Peyer's patch (tissue), 4 donors: ENCODE data around the gene YIPF6. TPM values are rescaled to one million over a fixed set of nuclear protein-coding genes. Genes with fewer than 3 reads are reported as not detected.

ENCODE experiments used
- DNase-seq, 3 donors: peaks; one replicate each; pipeline ENCODE4 v3.0.0-alpha.2; 2017 to 2019
- H3K27ac ChIP-seq, 4 donors: fragments of 200-600 bp; sonication (generic); one replicate each; pipeline ENCODE4 v1.5.1; 2016 to 2019
- H3K27me3 ChIP-seq, 2 donors: fragments of 200-600 bp; sonication (generic); one replicate each; pipeline ENCODE4 v1.5.1; 2019
- H3K36me3 ChIP-seq, 3 donors: fragments of 200-600 bp; sonication (generic); one replicate each; pipeline ENCODE4 v1.5.1; 2016 to 2019
- H3K4me1 ChIP-seq, 4 donors: fragments of 200-600 bp; sonication (generic); one replicate each; pipeline ENCODE4 v1.5.1; 2016 to 2019
- H3K4me3 ChIP-seq, 4 donors: fragments of 200-600 bp; sonication (generic); 1 replicate in 3 of 4; 2 replicates in 1 of 4; pipeline ENCODE4 v1.5.1; 2016 to 2019; ENCODE audit warnings: mild to moderate bottlenecking in 1 of 4
- H3K9me3 ChIP-seq, 4 donors: fragments of 200-600 bp; sonication (generic); one replicate each; pipeline ENCODE4 v1.5.1; 2016 to 2019; ENCODE audit warnings: mild to moderate bottlenecking in 1 of 4
- POLR2A ChIP-seq, 2 donors: fragments of 450-650 bp; IDR thresholded peaks; one replicate each; pipeline ENCODE4 v1.5.1; 2017; ENCODE audit warnings: antibody characterized with exemption in 2 of 2, mild to moderate bottlenecking in 2 of 2, moderate library complexity in 2 of 2
- small RNA-seq, 2 donors: library from RNA; depleted of rRNA; stranded (forward); fragments of <200 nt; gene quantifications; one replicate each; pipeline ENCODE3, GENCODE V24; 2016
- total RNA-seq, 4 donors: library from RNA; depleted of rRNA; stranded (reverse); fragments of >200 nt; gene quantifications; one replicate each; pipeline ENCODE4 v1.1.0, GENCODE V29; 2016
- TF ChIP-seq, protein P1 (sequence below), 6 experiments: fragments of 450-650 bp in 4 of 6; fragments of 200-600 bp in 2 of 6; sonication (generic) in 1 of 6; IDR thresholded peaks; one replicate each; pipeline ENCODE4 v1.5.1; 2017 to 2019; ENCODE audit warnings: antibody characterized with exemption in 6 of 6, mild to moderate bottlenecking in 3 of 6, moderate library complexity in 1 of 6

YIPF6 gene
- total RNA-seq, 4 donors from 2014 or later: 22.6 to 24.8 (median 23.9) TPM

DNA sequence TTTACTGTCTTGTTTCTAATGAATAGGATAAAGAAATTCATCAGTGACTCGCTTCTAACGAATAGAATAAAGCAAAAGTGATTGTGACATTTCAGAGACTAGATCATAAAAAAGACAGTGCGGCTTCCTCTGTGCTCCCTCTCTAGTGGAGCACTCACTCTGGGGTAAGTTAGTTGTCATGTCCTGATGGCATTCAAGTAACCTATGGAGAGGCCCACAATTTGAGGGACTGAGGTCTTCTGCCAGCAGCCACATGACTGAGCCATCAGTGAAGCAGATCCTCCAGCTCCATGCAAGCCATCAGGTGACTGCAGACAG, 72.4 kb downstream of the YIPF6 start:
- no peaks in the 10 kb centered on the region for H3K36me3 ChIP-seq
- no peak overlapping the region for H3K27ac ChIP-seq
- no peaks in the 10 kb centered on the region for H3K4me1 ChIP-seq
- DNase-seq: no peak
- no peak overlapping the region for H3K4me3 ChIP-seq
- no peaks in the 10 kb centered on the region for H3K9me3 ChIP-seq
- H3K27me3 ChIP-seq: no peaks in the 10 kb centered on the region
- TF ChIP-seq, protein P1, sequence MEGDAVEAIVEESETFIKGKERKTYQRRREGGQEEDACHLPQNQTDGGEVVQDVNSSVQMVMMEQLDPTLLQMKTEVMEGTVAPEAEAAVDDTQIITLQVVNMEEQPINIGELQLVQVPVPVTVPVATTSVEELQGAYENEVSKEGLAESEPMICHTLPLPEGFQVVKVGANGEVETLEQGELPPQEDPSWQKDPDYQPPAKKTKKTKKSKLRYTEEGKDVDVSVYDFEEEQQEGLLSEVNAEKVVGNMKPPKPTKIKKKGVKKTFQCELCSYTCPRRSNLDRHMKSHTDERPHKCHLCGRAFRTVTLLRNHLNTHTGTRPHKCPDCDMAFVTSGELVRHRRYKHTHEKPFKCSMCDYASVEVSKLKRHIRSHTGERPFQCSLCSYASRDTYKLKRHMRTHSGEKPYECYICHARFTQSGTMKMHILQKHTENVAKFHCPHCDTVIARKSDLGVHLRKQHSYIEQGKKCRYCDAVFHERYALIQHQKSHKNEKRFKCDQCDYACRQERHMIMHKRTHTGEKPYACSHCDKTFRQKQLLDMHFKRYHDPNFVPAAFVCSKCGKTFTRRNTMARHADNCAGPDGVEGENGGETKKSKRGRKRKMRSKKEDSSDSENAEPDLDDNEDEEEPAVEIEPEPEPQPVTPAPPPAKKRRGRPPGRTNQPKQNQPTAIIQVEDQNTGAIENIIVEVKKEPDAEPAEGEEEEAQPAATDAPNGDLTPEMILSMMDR (IDR thresholded peaks at IDR 0.05): no peak
- no peak for TF ChIP-seq POLR2A (IDR thresholded peaks at IDR 0.05)

DNA sequence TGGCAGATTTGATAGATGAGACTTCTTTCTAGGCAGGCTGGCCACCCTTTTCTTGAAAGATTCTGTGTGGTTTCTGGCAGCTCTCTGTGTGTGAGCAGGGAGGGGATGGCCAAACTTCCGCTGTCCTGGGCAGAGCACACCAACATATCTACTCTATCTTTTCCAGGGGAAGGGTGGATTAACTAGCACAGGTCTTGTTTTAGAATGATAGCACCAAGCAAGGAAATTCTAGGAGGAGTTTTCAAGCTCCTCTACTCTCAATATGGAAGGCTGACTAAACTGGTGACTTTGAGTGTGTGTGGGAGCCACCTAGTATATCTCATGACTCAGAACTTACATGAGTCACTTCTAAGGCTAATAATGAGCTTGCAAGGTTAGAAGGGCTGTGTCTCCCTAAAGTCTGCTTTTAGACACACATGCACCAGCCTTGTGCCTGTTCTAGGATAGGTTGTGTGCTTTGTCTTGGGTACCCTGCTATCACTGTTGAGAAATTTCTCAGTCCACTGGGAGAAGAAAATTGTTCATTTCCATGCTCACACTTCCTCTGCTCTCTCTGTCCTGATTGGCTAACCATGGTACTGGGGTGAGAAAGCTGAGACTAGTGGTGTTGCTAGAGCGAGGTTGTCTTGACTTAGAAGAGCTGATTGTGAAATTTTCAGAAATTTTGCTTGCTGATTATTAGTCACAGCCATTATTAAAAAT, 72.9 kb downstream of the YIPF6 start:
- no peaks in the 10 kb centered on the region for H3K4me1 ChIP-seq
- no peak overlapping the region for H3K27ac ChIP-seq
- H3K27me3 ChIP-seq: no peaks in the 10 kb centered on the region
- no peak overlapping the region for H3K4me3 ChIP-seq
- DNase-seq: no peak
- H3K36me3 ChIP-seq: no peaks in the 10 kb centered on the region
- TF ChIP-seq POLR2A (IDR thresholded peaks at IDR 0.05): no peak
- TF ChIP-seq, protein P1 (IDR thresholded peaks at IDR 0.05): no peak
- H3K9me3 ChIP-seq: no peaks in the 10 kb centered on the region

DNA sequence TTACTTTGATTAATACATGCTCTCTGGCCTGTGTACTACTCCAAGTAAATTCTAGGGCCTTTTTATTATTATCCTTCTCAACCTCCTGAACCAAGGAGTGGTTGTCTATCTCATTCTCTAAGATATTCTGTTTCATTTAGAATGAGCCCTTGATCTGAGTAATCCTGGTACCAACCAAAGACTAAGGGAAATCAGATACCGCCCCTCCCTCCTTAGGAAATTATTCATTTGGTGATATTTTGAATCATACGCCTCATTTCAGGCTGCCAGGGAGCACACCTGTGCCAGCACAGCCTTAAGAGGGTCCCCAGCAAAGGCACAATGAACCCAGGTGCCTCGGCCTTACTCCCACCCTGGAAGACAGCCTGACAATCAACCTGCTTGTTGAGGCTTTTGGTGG, 75.4 kb downstream of the YIPF6 start:
- H3K27ac ChIP-seq: no peak overlapping the region
- DNase-seq: no peak
- H3K4me1 ChIP-seq: no peaks in the 10 kb centered on the region
- no peaks in the 10 kb centered on the region for H3K36me3 ChIP-seq
- TF ChIP-seq, protein P1 (IDR thresholded peaks at IDR 0.05): no peak
- TF ChIP-seq POLR2A (IDR thresholded peaks at IDR 0.05): no peak
- no peaks in the 10 kb centered on the region for H3K27me3 ChIP-seq
- H3K9me3 ChIP-seq: no peaks in the 10 kb centered on the region
- H3K4me3 ChIP-seq: no peak overlapping the region

DNA sequence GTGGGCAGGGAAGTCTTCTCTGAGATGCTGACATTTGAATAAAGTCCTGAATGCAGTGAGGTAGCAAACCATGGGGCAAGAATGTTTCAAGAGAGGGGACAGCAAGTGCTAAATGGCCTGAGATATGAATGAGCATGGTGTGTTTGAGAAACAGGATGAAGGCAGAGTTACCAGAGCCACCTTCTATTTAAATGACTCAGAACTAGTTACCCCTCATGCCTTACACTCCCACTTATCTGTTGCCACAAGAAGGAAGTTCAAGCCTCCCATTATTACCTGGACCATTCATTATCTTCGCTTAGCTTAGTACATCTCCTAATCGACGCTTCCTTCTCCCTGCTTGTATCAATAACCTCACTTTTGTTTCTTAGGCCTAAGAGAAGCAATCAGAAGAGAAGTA, 81.0 kb downstream of the YIPF6 start:
- Histone ChIP-seq H3K27ac (no peak overlapping the region), H3K4me3 (no peak overlapping the region), H3K9me3 (no peaks in the 10 kb centered on the region), H3K4me1 (no peaks in the 10 kb centered on the region), H3K36me3 (no peaks in the 10 kb centered on the region), H3K27me3 (no peaks in the 10 kb centered on the region)
- TF ChIP-seq, protein P1 (IDR thresholded peaks at IDR 0.05): no peak
- no peak for TF ChIP-seq POLR2A (IDR thresholded peaks at IDR 0.05)
- no peak for DNase-seq

DNA sequence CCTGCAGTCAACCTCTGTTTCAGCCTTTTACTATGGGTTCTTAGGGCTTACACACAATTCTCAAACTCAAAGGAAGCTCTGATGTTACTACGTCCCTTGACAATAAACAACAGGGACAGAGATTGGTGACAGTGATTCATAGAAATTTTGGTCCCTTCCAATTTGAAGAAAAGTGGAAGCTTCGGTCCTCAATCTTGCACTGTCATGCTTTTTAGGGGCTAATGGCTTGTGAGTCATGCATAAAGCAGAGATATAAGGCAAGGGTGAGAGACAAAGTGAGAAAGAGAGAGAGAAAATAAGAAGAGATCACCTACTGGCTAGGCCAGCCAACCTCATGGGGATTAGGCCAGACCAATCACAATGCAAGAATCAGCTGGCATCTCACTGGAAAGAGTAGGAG, 85.4 kb downstream of the YIPF6 start:
- Histone ChIP-seq H3K27me3 (no peaks in the 10 kb centered on the region), H3K4me3 (no peak overlapping the region), H3K36me3 (no peaks in the 10 kb centered on the region), H3K4me1 (no peaks in the 10 kb centered on the region), H3K9me3 (no peaks in the 10 kb centered on the region), H3K27ac (no peak overlapping the region)
- no peak for DNase-seq
- TF ChIP-seq POLR2A (IDR thresholded peaks at IDR 0.05): no peak
- TF ChIP-seq, protein P1 (IDR thresholded peaks at IDR 0.05): no peak

Small RNA genes within 50 kb of the gene (small RNA-seq; reads per million reads assigned to genes)
- gene RNU6-245P: 0 reads per million in 2 donors

Other genes starting within 250 kb of the YIPF6 start
- gene OPHN1, start 65.6 kb upstream of the YIPF6 start, total RNA-seq: 10 to 100 TPM in 1 of 4 donors, 1 to 10 TPM in 3; 3.9 to 20.6 (median 6.7) TPM
- 1 to 10 TPM in 3 of 4 donors, under 1 TPM in 1; 0.70 to 5.0 (median 4.1) TPM for gene STARD8, start 148.6 kb downstream of the YIPF6 start, total RNA-seq